Measurements from ENCODE around the gene CTPS2. TPM values are rescaled to one million over a fixed set of nuclear protein-coding genes. Genes with fewer than 3 reads are reported as not detected.

The CTPS2 gene
- polyA plus RNA-seq, 4 donors, result 32.8 to 49.6 (median 40.0) TPM

- DNase-seq (ENCODE audit: low read depth in 4 of 4, low spot score in 2 of 4), result no peak
Observed at GRCh38 chrX:16714504-16714903, 2.0 kb upstream of the CTPS2 start.

GRCh38 chrX:16711893-16712547 is 449 bp downstream of the CTPS2 start:
- no peak for DNase-seq (ENCODE audit: low read depth in 4 of 4, low spot score in 2 of 4)

GRCh38 chrX:16711219-16711811 is 1.2 kb downstream of the CTPS2 start:
- no peak for DNase-seq (ENCODE audit: low read depth in 4 of 4, low spot score in 2 of 4)

GRCh38 chrX:16708016-16708415 is 4.5 kb downstream of the CTPS2 start:
- no peak for DNase-seq (ENCODE audit: low read depth in 4 of 4, low spot score in 2 of 4)

- DNase-seq (ENCODE audit: low read depth in 4 of 4, low spot score in 2 of 4), result no peak
Observed at GRCh38 chrX:16705370-16705769, 7.1 kb downstream of the CTPS2 start.

- no peak for DNase-seq (ENCODE audit: low read depth in 4 of 4, low spot score in 2 of 4)
Observed at GRCh38 chrX:16702700-16703599, 9.5 kb downstream of the CTPS2 start.

- no peak for DNase-seq (ENCODE audit: low read depth in 4 of 4, low spot score in 2 of 4)
Observed at GRCh38 chrX:16700734-16701133, 11.7 kb downstream of the CTPS2 start.

- no peak for DNase-seq (ENCODE audit: low read depth in 4 of 4, low spot score in 2 of 4)
Observed at GRCh38 chrX:16699389-16699788, 13.1 kb downstream of the CTPS2 start.

- no peak for DNase-seq (ENCODE audit: low read depth in 4 of 4, low spot score in 2 of 4)
Observed at GRCh38 chrX:16696956-16697355, 15.5 kb downstream of the CTPS2 start.

GRCh38 chrX:16695079-16695676 is 17.3 kb downstream of the CTPS2 start:
- DNase-seq (ENCODE audit: low read depth in 4 of 4, low spot score in 2 of 4), result peak in 1 of 4 donors; percentile 8

GRCh38 chrX:16687514-16687913 is 25.0 kb downstream of the CTPS2 start:
- no peak for DNase-seq (ENCODE audit: low read depth in 4 of 4, low spot score in 2 of 4)

- no peak for DNase-seq (ENCODE audit: low read depth in 4 of 4, low spot score in 2 of 4)
Observed at GRCh38 chrX:16683007-16683664, 29.3 kb downstream of the CTPS2 start.

GRCh38 chrX:16678689-16679088 is 33.8 kb downstream of the CTPS2 start:
- DNase-seq (ENCODE audit: low read depth in 4 of 4, low spot score in 2 of 4), result no peak

- DNase-seq (ENCODE audit: low read depth in 4 of 4, low spot score in 2 of 4), result peak in 3 of 4 donors; percentile 3 to 25 (median 11)
Observed at GRCh38 chrX:16671005-16671404, 41.5 kb downstream of the CTPS2 start.

- DNase-seq (ENCODE audit: low read depth in 4 of 4, low spot score in 2 of 4), result no peak
Observed at GRCh38 chrX:16666541-16666940, 45.9 kb downstream of the CTPS2 start.

- DNase-seq (ENCODE audit: low read depth in 4 of 4, low spot score in 2 of 4), result no peak
Observed at GRCh38 chrX:16665089-16665488, 47.4 kb downstream of the CTPS2 start.

- DNase-seq (ENCODE audit: low read depth in 4 of 4, low spot score in 2 of 4), result no peak
Observed at GRCh38 chrX:16664626-16665025, 47.8 kb downstream of the CTPS2 start.

- no peak for DNase-seq (ENCODE audit: low read depth in 4 of 4, low spot score in 2 of 4)
Observed at GRCh38 chrX:16664074-16664473, 48.4 kb downstream of the CTPS2 start.

- no peak for DNase-seq (ENCODE audit: low read depth in 4 of 4, low spot score in 2 of 4)
Observed at GRCh38 chrX:16662402-16662801, 50.1 kb downstream of the CTPS2 start.

- no peak for DNase-seq (ENCODE audit: low read depth in 4 of 4, low spot score in 2 of 4)
Observed at GRCh38 chrX:16661495-16661894, 51.0 kb downstream of the CTPS2 start.

GRCh38 chrX:16659321-16659720 is 53.1 kb downstream of the CTPS2 start:
- no peak for DNase-seq (ENCODE audit: low read depth in 4 of 4, low spot score in 2 of 4)

Data from left renal cortex interstitium (tissue), 4 donors.